Memory B cell (primary cell): ENCODE data around the gene ZNF536.

ENCODE experiments used
- ATAC-seq: fragments of 150-1000 bp; cut with Tn5 transposase; 2 replicates; pipeline ENCODE4 v1.10.0; 2021; ENCODE audit warnings: low read depth, mild to moderate bottlenecking, moderate library complexity
- DNase-seq, 2 donors: peaks; one replicate each; pipeline ENCODE4 v3.0.0; 2022; ENCODE audit warnings: low spot score in 2 of 2
- H3K27ac Mint-ChIP-seq: one replicate; pipeline ENCODE4 v1.8.0; 2022; ENCODE audit warnings: mild to moderate bottlenecking, moderate library complexity, mixed read lengths
- H3K27me3 Mint-ChIP-seq: one replicate; pipeline ENCODE4 v1.8.0; 2022; ENCODE audit warnings: mixed read lengths
- H3K36me3 Mint-ChIP-seq: one replicate; pipeline ENCODE4 v1.8.0; 2022; ENCODE audit warnings: mild to moderate bottlenecking, mixed read lengths
- H3K4me1 Mint-ChIP-seq: one replicate; pipeline ENCODE4 v1.8.0; 2022; ENCODE audit warnings: mixed read lengths
- H3K4me3 Mint-ChIP-seq: one replicate; pipeline ENCODE4 v1.8.0; 2022; ENCODE audit warnings: mild to moderate bottlenecking, moderate library complexity, mixed read lengths
- H3K9me3 Mint-ChIP-seq: one replicate; pipeline ENCODE4 v1.8.0; 2022; ENCODE audit warnings: mixed read lengths

Gene ZNF536

GRCh38 chr19:30371960-30372824, at the start of gene ZNF536:
Gene ZNF536 (plus strand): TSS chr19:30372384. CDS start chr19:30443563, 71,179 bp downstream.
- peaks cover 11% of the 10 kb centered on the region for H3K27me3 Mint-ChIP-seq
- H3K36me3 Mint-ChIP-seq, result no peaks in the 10 kb centered on the region
- H3K4me3 Mint-ChIP-seq, result no peak within 1 kb of the TSS
- H3K9me3 Mint-ChIP-seq, result no peaks in the 10 kb centered on the region
- H3K27ac Mint-ChIP-seq, result no peak within 1 kb of the TSS
- no peaks in the 10 kb centered on the region for H3K4me1 Mint-ChIP-seq
- ATAC-seq (no peak), DNase-seq (no peak)

- no peaks in the 10 kb centered on the region for H3K4me1 Mint-ChIP-seq
Measured at GRCh38 chr19:30322641-30323320, 49.4 kb upstream of the ZNF536 start.

GRCh38 chr19:30323904-30324303, 48.3 kb upstream of the ZNF536 start:
- no peak overlapping the region for H3K27ac Mint-ChIP-seq
- H3K4me1 Mint-ChIP-seq, result no peaks in the 10 kb centered on the region
- peaks cover 4% of the 10 kb centered on the region for H3K36me3 Mint-ChIP-seq
- ATAC-seq (no peak), DNase-seq (no peak)
- peaks cover 7% of the 10 kb centered on the region for H3K27me3 Mint-ChIP-seq
- peaks cover 10% of the 10 kb centered on the region for H3K9me3 Mint-ChIP-seq
- H3K4me3 Mint-ChIP-seq, result no peak overlapping the region

More at GRCh38 chr19:30322641-30323320, 49.4 kb upstream of the ZNF536 start:
- Mint-ChIP-seq H3K27me3 (peaks cover 7% of the 10 kb centered on the region), H3K9me3 (peaks cover 10% of the 10 kb centered on the region), H3K36me3 (peaks cover 4% of the 10 kb centered on the region), H3K4me3 (no peak overlapping the region), H3K27ac (no peak overlapping the region)
- DNase-seq (no peak), ATAC-seq (no peak)

- H3K36me3 Mint-ChIP-seq, result peaks cover 4% of the 10 kb centered on the region
- H3K27me3 Mint-ChIP-seq, result peaks cover 7% of the 10 kb centered on the region
- no peak overlapping the region for H3K27ac Mint-ChIP-seq
- no peaks in the 10 kb centered on the region for H3K4me1 Mint-ChIP-seq
- H3K4me3 Mint-ChIP-seq, result no peak overlapping the region
- ATAC-seq (no peak), DNase-seq (no peak)
- peaks cover 10% of the 10 kb centered on the region for H3K9me3 Mint-ChIP-seq
Measured at GRCh38 chr19:30324982-30325381, 47.2 kb upstream of the ZNF536 start.

- H3K36me3 Mint-ChIP-seq, result peaks cover 4% of the 10 kb centered on the region
- H3K27me3 Mint-ChIP-seq, result peaks cover 7% of the 10 kb centered on the region
- peaks cover 10% of the 10 kb centered on the region for H3K9me3 Mint-ChIP-seq
- no peak overlapping the region for H3K27ac Mint-ChIP-seq
- H3K4me3 Mint-ChIP-seq, result no peak overlapping the region
- ATAC-seq (no peak), DNase-seq (no peak)
- H3K4me1 Mint-ChIP-seq, result no peaks in the 10 kb centered on the region
Measured at GRCh38 chr19:30325676-30326392, 46.4 kb upstream of the ZNF536 start.

GRCh38 chr19:30326393-30326710, 45.8 kb upstream of the ZNF536 start:
- Mint-ChIP-seq H3K4me1 (no peaks in the 10 kb centered on the region), H3K4me3 (no peak overlapping the region), H3K9me3 (peaks cover 10% of the 10 kb centered on the region), H3K27ac (no peak overlapping the region), H3K27me3 (peaks cover 7% of the 10 kb centered on the region), H3K36me3 (peaks cover 4% of the 10 kb centered on the region)
- DNase-seq (no peak), ATAC-seq (no peak)

- no peak for DNase-seq
- ATAC-seq, result no peak
- H3K4me3 Mint-ChIP-seq, result no peak overlapping the region
- H3K4me1 Mint-ChIP-seq, result no peaks in the 10 kb centered on the region
- no peak overlapping the region for H3K27ac Mint-ChIP-seq
- peaks cover 10% of the 10 kb centered on the region for H3K9me3 Mint-ChIP-seq
- H3K36me3 Mint-ChIP-seq, result peaks cover 4% of the 10 kb centered on the region
- H3K27me3 Mint-ChIP-seq, result peaks cover 7% of the 10 kb centered on the region
Measured at GRCh38 chr19:30327331-30327730, 44.9 kb upstream of the ZNF536 start.

- Mint-ChIP-seq H3K4me3 (no peak overlapping the region), H3K9me3 (peaks cover 9% of the 10 kb centered on the region), H3K27me3 (peaks cover 5% of the 10 kb centered on the region), H3K36me3 (peaks cover 4% of the 10 kb centered on the region), H3K4me1 (no peaks in the 10 kb centered on the region), H3K27ac (no peak overlapping the region)
- no peak for ATAC-seq
- no peak for DNase-seq
Measured at GRCh38 chr19:30328096-30328495, 44.1 kb upstream of the ZNF536 start.

GRCh38 chr19:30330266-30330665, 41.9 kb upstream of the ZNF536 start:
- Mint-ChIP-seq H3K9me3 (peaks cover 3% of the 10 kb centered on the region), H3K27ac (no peak overlapping the region), H3K27me3 (no peaks in the 10 kb centered on the region), H3K4me1 (no peaks in the 10 kb centered on the region), H3K36me3 (no peaks in the 10 kb centered on the region), H3K4me3 (no peak overlapping the region)
- ATAC-seq, result no peak
- DNase-seq, result no peak

GRCh38 chr19:30332445-30333234, 39.5 kb upstream of the ZNF536 start:
- H3K4me1 Mint-ChIP-seq, result no peaks in the 10 kb centered on the region
- DNase-seq, result no peak
- no peak overlapping the region for H3K27ac Mint-ChIP-seq
- no peak for ATAC-seq
- H3K9me3 Mint-ChIP-seq, result peaks cover 4% of the 10 kb centered on the region
- no peaks in the 10 kb centered on the region for H3K27me3 Mint-ChIP-seq
- H3K36me3 Mint-ChIP-seq, result no peaks in the 10 kb centered on the region
- no peak overlapping the region for H3K4me3 Mint-ChIP-seq

GRCh38 chr19:30333291-30334065, 38.7 kb upstream of the ZNF536 start:
- H3K4me3 Mint-ChIP-seq, result no peak overlapping the region
- DNase-seq, result no peak
- no peaks in the 10 kb centered on the region for H3K27me3 Mint-ChIP-seq
- H3K36me3 Mint-ChIP-seq, result no peaks in the 10 kb centered on the region
- peaks cover 4% of the 10 kb centered on the region for H3K9me3 Mint-ChIP-seq
- H3K4me1 Mint-ChIP-seq, result no peaks in the 10 kb centered on the region
- no peak for ATAC-seq
- H3K27ac Mint-ChIP-seq, result no peak overlapping the region

- DNase-seq (no peak), ATAC-seq (no peak)
- Mint-ChIP-seq H3K27ac (no peak overlapping the region), H3K4me1 (no peaks in the 10 kb centered on the region), H3K9me3 (peaks cover 4% of the 10 kb centered on the region), H3K36me3 (no peaks in the 10 kb centered on the region), H3K4me3 (no peak overlapping the region), H3K27me3 (no peaks in the 10 kb centered on the region)
Measured at GRCh38 chr19:30334841-30335240, 37.3 kb upstream of the ZNF536 start.

GRCh38 chr19:30335306-30335886, 36.8 kb upstream of the ZNF536 start:
- no peaks in the 10 kb centered on the region for H3K27me3 Mint-ChIP-seq
- H3K9me3 Mint-ChIP-seq, result peaks cover 4% of the 10 kb centered on the region
- no peak for DNase-seq
- H3K4me1 Mint-ChIP-seq, result no peaks in the 10 kb centered on the region
- H3K27ac Mint-ChIP-seq, result no peak overlapping the region
- H3K36me3 Mint-ChIP-seq, result no peaks in the 10 kb centered on the region
- H3K4me3 Mint-ChIP-seq, result no peak overlapping the region
- ATAC-seq, result no peak
